GM21825 (cell line): ENCODE results near the gene RUNX1.
A peak's percentile ranks its signal among the peaks of the same experiment; 100 is the strongest.

Experiments used
- ATAC-seq: cut with Tn5 transposase; IDR thresholded peaks from one replicate; pipeline ENCODE4 v1.9.1; 2021; ENCODE audit warnings: mild to moderate bottlenecking, moderate library complexity; ENCODE audit not compliant: unreplicated experiment

Gene RUNX1

GRCh38 chr21:34886240-34887104, 162.6 kb downstream of the RUNX1 start:
- ATAC-seq, result no peak

DNA sequence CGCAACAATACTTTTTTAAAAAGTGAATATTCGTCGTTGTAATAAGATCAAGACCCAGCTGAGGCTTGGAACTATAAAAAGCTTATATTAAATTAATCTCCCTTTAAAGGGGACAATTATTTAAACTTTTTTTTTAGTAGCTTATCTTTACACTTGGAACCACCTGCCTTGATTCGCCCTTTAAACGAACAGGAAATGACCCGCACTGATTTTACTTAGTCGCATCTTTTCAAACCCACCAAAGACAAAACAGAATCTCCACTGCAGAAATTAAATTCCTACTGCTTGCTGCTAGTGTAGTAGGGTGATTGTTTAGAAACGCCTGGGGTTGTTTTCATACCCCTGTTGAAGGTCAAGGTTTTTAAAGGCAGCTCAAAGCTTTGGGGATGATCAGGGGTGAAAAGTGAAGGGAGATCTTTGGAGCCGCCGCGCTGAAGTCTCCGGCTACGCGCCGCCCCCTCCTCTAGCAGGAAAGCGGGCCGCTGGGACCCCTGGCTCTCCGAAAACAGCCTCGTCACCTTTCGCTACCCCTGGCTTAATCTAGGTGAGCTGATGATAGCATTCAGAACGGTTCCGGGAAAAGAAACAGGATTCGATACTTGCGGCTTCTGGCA, 163.4 kb downstream of the RUNX1 start:
- no peak for ATAC-seq

DNA sequence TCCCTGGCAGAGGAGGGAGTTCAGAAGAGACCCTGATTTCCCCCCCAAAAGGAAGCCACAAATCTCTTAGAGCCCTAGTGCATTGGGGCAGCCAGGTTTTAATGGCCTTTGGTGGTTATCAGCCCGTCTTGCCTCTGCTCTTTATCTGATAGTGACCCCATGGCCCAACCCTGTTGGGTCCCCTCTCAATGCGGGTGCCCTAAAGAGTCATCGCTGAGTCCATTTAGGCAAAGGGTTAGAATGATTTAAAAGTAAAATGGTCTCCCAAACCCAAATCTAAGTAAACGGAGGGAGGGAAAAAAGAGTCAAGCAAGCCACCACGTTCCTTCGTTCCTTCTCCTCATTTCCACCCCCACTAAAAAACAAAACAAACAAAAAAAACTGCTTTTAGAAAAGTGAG, 164.0 kb downstream of the RUNX1 start:
- ATAC-seq, result no peak

DNA sequence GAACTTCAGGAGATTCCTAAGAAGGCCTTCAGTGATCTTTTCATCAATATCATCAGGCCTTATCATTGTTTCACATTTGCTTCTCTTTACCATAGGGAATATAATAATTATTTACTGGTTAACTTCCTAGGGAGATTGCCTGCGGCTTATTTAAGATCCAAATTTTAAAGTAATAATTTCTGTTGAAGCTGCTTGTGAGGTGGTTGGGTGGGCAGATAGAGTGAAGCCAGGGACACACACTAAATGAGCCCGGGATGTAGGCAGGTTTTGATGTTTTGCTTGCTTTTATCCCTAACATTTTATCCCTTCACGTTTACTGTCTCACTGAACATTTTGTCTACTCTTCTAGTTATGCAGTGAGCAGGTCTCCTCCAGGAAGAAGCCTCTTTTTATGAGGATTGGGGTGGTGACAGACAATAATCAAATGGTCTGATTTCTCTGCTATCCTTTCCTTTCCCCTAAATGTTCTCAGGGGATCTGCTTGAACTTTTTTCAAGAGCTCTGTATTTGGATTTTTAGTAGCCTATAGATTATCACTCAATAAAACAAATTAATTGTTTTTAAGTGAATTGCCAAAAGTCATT, 164.7 kb downstream of the RUNX1 start:
- no peak for ATAC-seq

GRCh38 chr21:34883491-34884271, 165.4 kb downstream of the RUNX1 start:
- no peak for ATAC-seq

DNA sequence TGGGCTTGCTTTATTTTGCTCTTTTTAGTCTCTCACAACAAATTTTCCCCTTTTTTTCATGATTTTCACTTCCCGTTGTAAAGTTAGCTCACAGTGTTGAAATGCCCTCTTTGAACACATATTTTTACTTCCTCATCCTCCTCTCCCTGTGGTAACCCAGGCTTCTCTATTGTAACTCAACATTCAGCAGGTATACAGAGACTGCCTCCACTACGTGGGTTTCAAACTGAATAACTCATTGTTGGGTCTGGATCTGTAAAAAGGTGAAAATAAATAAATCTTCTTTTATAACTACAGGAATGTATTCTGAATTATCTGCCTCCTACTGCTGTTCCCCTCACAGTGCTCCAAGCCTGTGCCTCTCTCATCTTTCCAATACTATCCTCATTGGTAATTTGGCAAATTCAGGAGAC, 166.4 kb downstream of the RUNX1 start:
- ATAC-seq, result peak; percentile 62

GRCh38 chr21:34881839-34882371, 167.2 kb downstream of the RUNX1 start:
- no peak for ATAC-seq

DNA sequence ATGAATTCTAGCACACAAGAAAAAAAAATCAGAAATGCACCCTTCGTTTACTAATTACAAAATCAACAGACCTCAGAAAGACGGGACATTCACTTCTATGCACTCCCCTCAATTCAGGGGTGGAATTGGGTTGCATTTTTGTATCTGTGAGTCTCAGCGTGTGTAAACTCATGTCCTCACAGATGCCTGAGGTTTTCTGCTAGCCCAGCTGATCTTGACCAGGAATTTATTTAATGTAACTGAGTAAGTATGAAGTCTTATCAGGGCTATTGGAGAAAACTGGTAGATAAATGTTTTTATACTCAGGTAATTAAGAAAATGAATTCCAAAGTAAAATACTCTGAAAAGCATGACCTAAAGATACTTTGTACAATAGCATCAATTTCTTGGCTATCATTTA, 167.7 kb downstream of the RUNX1 start:
- ATAC-seq, result no peak

GRCh38 chr21:34880401-34880800, 168.7 kb downstream of the RUNX1 start:
- ATAC-seq, result no peak

DNA sequence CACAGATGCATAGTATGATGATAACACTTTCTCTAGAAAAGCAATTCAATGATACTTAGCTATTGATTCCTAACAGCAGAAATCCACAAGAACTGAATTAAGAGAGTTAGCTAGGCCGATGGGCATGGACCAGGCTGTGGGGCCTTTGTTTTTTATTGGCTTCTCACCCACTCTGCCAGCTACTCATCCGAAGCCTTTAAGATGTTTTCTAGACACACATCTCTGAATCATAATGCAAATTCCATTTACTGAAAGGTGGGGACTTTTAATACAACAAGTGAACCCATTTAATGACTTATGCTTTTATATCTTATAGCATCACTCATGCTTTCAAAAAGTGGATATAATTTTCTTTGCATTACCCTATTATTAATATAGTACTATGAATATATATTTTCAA, 170.2 kb downstream of the RUNX1 start:
- no peak for ATAC-seq

DNA sequence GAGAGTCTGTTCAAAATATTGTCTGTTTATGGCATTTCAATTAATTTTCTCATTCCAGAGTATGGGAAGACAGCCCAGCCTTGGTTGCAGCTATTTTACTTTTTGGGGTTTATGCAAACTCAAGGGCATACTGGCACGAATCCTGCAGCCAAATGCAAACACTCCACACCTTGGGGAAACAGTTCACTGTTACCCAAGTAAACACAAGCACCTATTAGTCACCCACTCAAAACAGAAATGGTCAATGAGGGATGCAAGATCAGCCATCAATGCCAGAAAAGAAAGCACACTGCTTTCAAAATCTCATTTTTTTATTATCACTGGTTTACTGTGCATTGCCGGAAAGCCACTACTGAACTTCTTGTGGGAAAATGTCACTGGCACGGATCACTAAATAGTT, 170.6 kb downstream of the RUNX1 start:
- ATAC-seq, result no peak

DNA sequence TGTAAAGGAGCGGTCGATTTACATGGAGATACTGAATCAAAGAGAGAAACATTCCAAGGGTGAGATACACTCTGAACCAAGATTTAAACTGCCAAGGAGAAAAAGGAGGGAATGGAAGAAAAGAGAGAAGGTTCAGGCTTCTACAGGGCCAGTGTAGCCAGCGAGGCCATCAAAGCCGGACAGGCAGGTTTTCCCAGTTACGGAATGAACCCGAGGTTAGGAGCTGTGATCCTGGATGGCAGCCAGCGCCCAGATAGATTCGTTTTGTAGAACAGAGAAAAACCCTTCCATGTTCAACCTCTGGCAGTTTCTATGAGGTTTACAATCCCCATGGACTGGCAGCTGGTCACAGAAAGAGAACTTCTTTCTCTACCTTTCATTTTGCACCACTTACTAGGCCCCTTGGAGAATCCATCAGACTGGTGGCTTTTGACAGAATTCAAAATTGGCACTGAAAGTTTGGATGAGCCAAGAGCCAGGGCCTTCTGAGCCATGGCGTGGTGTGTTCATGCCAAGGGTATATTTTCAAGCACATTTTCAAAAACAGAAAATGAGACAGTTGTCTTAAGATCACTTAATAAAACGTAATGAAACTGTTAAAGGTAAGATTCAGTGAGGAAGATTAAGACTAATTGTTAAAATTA, 171.5 kb downstream of the RUNX1 start:
- no peak for ATAC-seq

- no peak for ATAC-seq
These were observed 173.3 kb downstream of the RUNX1 start for GRCh38 chr21:34875830-34876229.

GRCh38 chr21:34874684-34875513, 174.2 kb downstream of the RUNX1 start:
- ATAC-seq, result no peak

- ATAC-seq, result no peak
These were observed 177.8 kb downstream of the RUNX1 start for GRCh38 chr21:34871026-34871908.

DNA sequence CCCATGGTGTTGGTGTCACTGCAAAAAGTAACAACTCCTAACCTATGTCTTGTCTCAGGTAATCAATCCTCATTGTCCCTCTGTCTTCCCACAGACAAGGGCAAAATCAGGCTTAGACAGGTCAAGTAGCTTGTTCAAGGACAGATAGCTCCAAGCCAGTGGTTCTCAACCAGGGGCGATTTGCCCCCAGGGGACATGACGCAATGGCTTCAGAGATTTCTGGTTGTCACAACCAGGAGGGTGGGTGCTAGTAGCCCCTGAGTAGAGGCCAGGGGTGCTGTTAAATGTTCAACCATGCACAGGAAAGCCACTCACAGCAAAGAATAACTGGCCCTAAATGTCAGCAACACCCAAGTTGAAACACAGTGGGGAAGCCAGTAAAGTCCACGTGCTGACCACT, 178.9 kb downstream of the RUNX1 start:
- no peak for ATAC-seq

- ATAC-seq, result no peak
These were observed 179.6 kb downstream of the RUNX1 start for GRCh38 chr21:34869545-34869944.

DNA sequence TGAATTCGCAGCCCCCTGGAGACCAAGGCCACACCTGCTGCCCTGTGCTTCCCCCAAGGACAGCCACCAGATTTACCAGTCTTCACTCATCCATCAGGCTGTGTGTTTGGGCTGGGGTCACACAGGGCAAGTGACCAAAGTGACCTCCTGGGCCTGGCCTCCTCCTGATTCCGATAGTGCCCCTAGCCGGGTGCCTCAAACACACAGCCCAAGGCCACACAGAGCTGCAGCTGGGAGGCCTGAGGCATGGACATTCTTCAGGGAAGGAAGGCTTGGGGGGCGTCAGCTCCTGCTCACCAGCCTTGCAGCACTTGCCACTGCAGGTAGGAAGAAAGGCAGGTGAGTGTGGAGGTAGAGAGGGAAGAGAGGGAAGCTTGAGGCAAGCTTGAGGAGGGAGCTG, 181.3 kb downstream of the RUNX1 start:
- no peak for ATAC-seq
